Gastroesophageal sphincter (tissue), 3 donors: ENCODE measurements around the gene PTPN2.

ENCODE experiments used
- EP300 ChIP-seq: sonication (generic); formaldehyde crosslinking; IDR thresholded peaks from one replicate; pipeline ENCODE4 v1.6.1; 2017; ENCODE audit warnings: antibody characterized with exemption, mild to moderate bottlenecking
- POLR2A ChIP-seq, 2 donors: fragments of 450-650 bp; IDR thresholded peaks; one replicate each; pipeline ENCODE4 v1.6.1; 2017; ENCODE audit warnings: antibody characterized with exemption in 2 of 2, mild to moderate bottlenecking in 2 of 2, moderate library complexity in 1 of 2
- POLR2AphosphoS5 ChIP-seq: sonication (generic); formaldehyde crosslinking; IDR thresholded peaks from one replicate; pipeline ENCODE4 v1.6.1; 2017; ENCODE audit warnings: antibody characterized with exemption
- TF ChIP-seq, protein P1 (sequence below), 4 experiments: fragments of 200-600 bp in 2 of 4; fragments of 450-650 bp in 2 of 4; sonication (generic) in 1 of 4; IDR thresholded peaks; one replicate each; pipeline ENCODE4 v1.5.1; 2017 to 2019; ENCODE audit warnings: antibody characterized with exemption in 4 of 4, mild to moderate bottlenecking in 2 of 4, moderate library complexity in 2 of 4

DNA sequence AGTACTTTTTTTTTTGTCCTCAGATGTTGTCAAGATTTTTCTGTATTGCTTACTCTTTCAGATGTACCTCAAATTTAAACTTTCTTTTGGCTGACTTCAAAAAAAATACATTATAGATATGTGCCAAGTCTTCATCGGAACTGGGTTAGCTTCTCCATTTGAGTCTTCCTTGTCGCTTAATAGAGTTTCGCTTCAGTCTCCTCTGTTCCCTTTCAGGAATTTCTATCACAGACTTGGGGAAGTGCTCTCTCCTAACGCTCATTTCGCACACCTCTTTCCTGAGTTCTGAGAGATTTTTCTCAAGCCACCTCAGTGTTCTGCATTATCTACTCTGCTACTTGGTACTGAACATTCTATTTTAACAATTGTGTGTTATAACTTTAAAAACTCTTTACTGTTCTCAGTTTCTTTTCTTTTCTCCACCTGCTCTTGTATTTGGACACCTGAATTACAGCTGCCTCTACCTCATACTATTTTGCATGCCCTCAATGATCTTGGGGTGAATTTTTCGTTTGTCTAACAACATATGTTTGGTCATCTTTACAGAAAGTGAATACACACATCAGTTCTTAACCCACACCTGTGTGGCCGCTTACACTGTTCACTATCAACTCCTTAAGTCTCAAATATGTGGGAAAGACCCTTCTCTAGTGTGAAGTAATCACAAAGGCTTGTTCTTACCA is 16.5 kb downstream of the PTPN2 start:
- TF ChIP-seq, protein P1, sequence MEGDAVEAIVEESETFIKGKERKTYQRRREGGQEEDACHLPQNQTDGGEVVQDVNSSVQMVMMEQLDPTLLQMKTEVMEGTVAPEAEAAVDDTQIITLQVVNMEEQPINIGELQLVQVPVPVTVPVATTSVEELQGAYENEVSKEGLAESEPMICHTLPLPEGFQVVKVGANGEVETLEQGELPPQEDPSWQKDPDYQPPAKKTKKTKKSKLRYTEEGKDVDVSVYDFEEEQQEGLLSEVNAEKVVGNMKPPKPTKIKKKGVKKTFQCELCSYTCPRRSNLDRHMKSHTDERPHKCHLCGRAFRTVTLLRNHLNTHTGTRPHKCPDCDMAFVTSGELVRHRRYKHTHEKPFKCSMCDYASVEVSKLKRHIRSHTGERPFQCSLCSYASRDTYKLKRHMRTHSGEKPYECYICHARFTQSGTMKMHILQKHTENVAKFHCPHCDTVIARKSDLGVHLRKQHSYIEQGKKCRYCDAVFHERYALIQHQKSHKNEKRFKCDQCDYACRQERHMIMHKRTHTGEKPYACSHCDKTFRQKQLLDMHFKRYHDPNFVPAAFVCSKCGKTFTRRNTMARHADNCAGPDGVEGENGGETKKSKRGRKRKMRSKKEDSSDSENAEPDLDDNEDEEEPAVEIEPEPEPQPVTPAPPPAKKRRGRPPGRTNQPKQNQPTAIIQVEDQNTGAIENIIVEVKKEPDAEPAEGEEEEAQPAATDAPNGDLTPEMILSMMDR (IDR thresholded peaks at IDR 0.05), result no peak
- TF ChIP-seq POLR2A (IDR thresholded peaks at IDR 0.05) (no peak), POLR2AphosphoS5 (no peak), EP300 (no peak)
